Left lung (tissue), 10 donors: ENCODE results near the gene CHAF1A. TPM values are rescaled to one million over a fixed set of nuclear protein-coding genes. Genes with fewer than 3 reads are reported as not detected.

Experiments used
- ATAC-seq: fragments of 200-7000 bp; cut with Tn5 transposase; one replicate; pipeline ENCODE4 v1.9.1; 2020; ENCODE audit warnings: moderate library complexity
- DNase-seq, 4 donors: peaks; one replicate each; pipeline ENCODE4 v3.0.0-alpha.2; 2013 to 2020
- H3K27ac ChIP-seq, 2 donors: fragments of 200-600 bp; sonication (generic) in 1 of 2; one replicate each; pipeline versions ENCODE4 v1.5.0 to v1.8.0; 2020 to 2021
- H3K27me3 ChIP-seq, 2 donors: fragments of 200-600 bp; sonication (generic) in 1 of 2; one replicate each; pipeline versions ENCODE4 v1.5.0 to v1.8.0; 2020 to 2021
- H3K36me3 ChIP-seq, 2 donors: fragments of 200-600 bp; sonication (generic) in 1 of 2; one replicate each; pipeline versions ENCODE4 v1.5.0 to v1.8.0; 2020 to 2021
- H3K4me1 ChIP-seq, 2 donors: fragments of 200-600 bp; one replicate each; pipeline ENCODE4 v1.8.0; 2021
- H3K4me3 ChIP-seq, 2 donors: fragments of 200-600 bp; sonication (generic) in 1 of 2; one replicate each; pipeline versions ENCODE4 v1.5.0 to v1.8.0; 2020 to 2021; ENCODE audit warnings: mild to moderate bottlenecking in 1 of 2
- H3K9me3 ChIP-seq, 2 donors: fragments of 200-600 bp; sonication (generic) in 1 of 2; one replicate each; pipeline versions ENCODE4 v1.5.0 to v1.8.0; 2020 to 2021
- CTCF ChIP-seq, 2 donors: fragments of 200-600 bp; sonication (generic) in 1 of 2; IDR thresholded peaks; one replicate each; pipeline versions ENCODE4 v1.5.0 to v1.8.0; 2021; ENCODE audit warnings: antibody characterized with exemption in 2 of 2
- intact Hi-C, 2 donors: fragments of 100-400 bp; cut with DNase I; formaldehyde crosslinking; loops; one replicate each; pipeline versions ENCODE4 v1.11.2 to v1.14.2; 2022
- polyA plus RNA-seq, 6 donors: library from polyadenylated mRNA; unstranded; fragments of 120-200 nt; gene quantifications; one replicate each; pipeline ENCODE4 v1.2.1, GENCODE V29; 2013; ENCODE audit not compliant: insufficient read length in 6 of 6
- total RNA-seq, 2 donors: library from RNA; stranded (reverse); fragmentation: NEBNext Ultra II Directional; extraction: Animal tissue kit (Norgen Biotek cat#: 25700); gene quantifications; one replicate each; pipeline ENCODE4 v1.2.1, GENCODE V29; 2021
- donor health status: DM: no; HTN: yes; CAD: no.
- donor health status: DM: no; HTN: no; CAD: no.

CHAF1A gene
- total and polyA plus RNA-seq, 8 donors: 15.6 to 29.3 (median 24.3) TPM

DNA sequence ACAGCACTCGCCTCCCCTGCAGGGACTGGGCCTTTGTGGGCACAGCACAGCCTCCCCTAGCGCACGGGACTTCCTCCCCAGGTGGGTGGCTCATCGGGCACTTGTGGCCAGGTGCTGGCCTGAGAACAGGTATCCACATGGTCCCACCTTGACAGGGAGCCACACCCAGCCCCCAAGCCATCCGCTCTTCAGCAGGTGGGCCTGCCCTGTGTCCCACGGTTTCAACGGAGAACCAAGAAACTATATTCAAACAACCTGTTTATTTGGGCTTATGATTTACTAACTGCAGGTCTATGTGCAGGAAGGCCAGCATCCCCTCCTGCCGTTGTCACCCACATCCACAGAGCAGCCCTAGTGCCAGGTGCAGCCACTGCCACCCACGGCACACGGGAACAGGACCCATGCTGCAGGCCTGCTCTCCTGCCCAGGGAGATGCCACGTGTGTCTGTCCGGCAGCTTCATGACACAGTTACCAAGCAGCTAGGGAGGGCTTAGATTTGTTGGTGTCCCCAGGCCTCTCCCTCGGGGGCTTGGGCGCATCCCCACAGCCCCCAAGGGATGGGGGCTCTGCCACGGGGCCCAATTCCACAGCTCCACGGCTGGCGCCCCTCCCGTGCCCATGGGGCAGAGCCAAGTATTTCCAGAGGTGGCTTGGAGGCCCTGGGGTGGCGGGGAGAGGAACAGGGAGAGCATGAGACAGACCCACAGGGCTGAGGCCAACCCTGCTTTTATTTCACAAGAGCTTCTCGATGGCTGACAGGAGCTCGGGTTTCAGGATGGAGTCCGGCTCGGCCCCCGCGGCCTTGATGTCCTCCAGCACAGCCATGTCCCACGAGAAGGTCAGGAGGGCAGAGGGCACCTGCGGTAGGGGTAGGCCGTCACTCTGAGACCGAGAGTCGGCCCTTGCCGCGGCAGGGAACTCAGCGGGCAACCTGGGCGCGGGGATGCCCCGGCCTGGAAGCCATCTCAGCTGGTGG lies 42.6 kb downstream of the CHAF1A start:
- Histone ChIP-seq H3K4me3 (no peak overlapping the region), H3K4me1 (no peaks in the 10 kb centered on the region), H3K36me3 (peaks cover 0 to 72% of the 10 kb centered on the region in 2 donors), H3K9me3 (no peaks in the 10 kb centered on the region), H3K27me3 (no peaks in the 10 kb centered on the region), H3K27ac (no peak overlapping the region)
- TF ChIP-seq CTCF (IDR thresholded peaks at IDR 0.05): no peak
- intact Hi-C loops: no loop called here
- ATAC-seq: no peak
- DNase-seq: no peak

- Histone ChIP-seq H3K27ac (no peak overlapping the region), H3K27me3 (no peaks in the 10 kb centered on the region), H3K36me3 (peaks cover 0 to 79% of the 10 kb centered on the region in 2 donors), H3K4me3 (no peak overlapping the region), H3K4me1 (no peaks in the 10 kb centered on the region), H3K9me3 (no peaks in the 10 kb centered on the region)
- ATAC-seq (no peak), DNase-seq (no peak)
- intact Hi-C loops: no loop called here
- no peak for TF ChIP-seq CTCF (IDR thresholded peaks at IDR 0.05)
Observed at GRCh38 chr19:4445963-4446703, 43.7 kb downstream of the CHAF1A start.

GRCh38 chr19:4446704-4447200 lies 44.3 kb downstream of the CHAF1A start:
- Histone ChIP-seq H3K27ac (no peak overlapping the region), H3K9me3 (no peaks in the 10 kb centered on the region), H3K4me1 (no peaks in the 10 kb centered on the region), H3K36me3 (peaks cover 0 to 85% of the 10 kb centered on the region in 2 donors), H3K27me3 (no peaks in the 10 kb centered on the region), H3K4me3 (no peak overlapping the region)
- DNase-seq (no peak), ATAC-seq (no peak)
- intact Hi-C loops: no loop called here
- no peak for TF ChIP-seq CTCF (IDR thresholded peaks at IDR 0.05)

DNA sequence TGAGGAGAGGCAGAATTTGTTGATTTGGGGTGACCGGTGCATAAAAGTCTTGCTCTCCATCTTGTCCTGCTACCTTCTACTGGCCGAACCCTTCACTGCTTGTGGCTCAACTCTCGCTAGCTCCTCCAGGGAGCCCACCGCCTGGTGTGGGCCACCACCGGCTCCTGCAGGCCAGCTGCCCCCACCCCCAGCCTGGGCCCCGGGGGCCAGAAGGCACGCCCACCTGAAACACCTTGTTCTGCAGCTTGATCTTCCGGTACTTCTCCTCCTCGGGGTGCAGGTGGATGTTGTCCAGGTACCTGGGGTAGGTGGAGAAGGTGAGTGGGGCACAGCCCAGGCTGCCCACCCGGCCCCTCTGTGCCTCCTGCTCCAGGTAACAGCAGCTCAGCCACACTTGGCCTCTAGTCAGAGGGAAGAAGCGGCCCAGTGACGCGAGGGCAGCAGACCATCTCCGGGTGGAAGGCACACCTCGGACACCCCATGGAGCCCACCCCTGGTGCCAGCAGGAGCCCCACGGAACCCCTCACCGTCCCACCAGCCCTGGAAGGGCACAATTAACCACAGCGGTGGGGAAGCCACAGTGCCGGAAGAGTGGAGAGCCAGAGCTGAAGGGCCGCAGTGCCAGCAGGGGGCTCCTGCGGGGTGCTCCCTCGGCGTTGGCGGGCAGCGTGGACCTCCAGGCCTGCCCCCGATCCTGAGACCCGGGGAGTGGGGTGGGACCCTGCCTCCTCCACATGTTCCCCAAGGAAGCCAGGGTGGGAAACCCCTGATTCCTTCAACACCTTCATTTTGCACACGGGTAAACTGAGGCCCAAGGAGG lies 45.1 kb downstream of the CHAF1A start:
- TF ChIP-seq CTCF (IDR thresholded peaks at IDR 0.05): no peak
- no peaks in the 10 kb centered on the region for H3K27me3 ChIP-seq
- DNase-seq: no peak
- no peaks in the 10 kb centered on the region for H3K4me1 ChIP-seq
- peaks cover 0 to 93% of the 10 kb centered on the region in 2 donors for H3K36me3 ChIP-seq
- H3K9me3 ChIP-seq: no peaks in the 10 kb centered on the region
- intact Hi-C loops: no loop called here
- H3K27ac ChIP-seq: no peak overlapping the region
- H3K4me3 ChIP-seq: no peak overlapping the region
- no peak for ATAC-seq
